Mononuclear cell (primary cell): ENCODE data around the gene SLC4A4. TPM values are rescaled to one million over a fixed set of nuclear protein-coding genes. Genes with fewer than 3 reads are reported as not detected.

Experiments
- H3K27me3 ChIP-seq: 2 replicates; pipeline ENCODE4 v1.6.0; 2011; ENCODE audit warnings: low read length, control low read depth; ENCODE audit not compliant: insufficient read depth
- H3K4me1 ChIP-seq: 2 replicates; pipeline ENCODE4 v1.5.1; 2011; ENCODE audit warnings: mild to moderate bottlenecking, low read length, control low read depth; ENCODE audit not compliant: insufficient read depth
- H3K4me3 ChIP-seq: 2 replicates; pipeline ENCODE4 v1.5.1; 2011; ENCODE audit warnings: mild to moderate bottlenecking, low read length, moderate library complexity
- H3K9me3 ChIP-seq: 2 replicates; pipeline ENCODE4 v1.5.1; 2011; ENCODE audit warnings: low read depth, mild to moderate bottlenecking, control low read depth, low read length
- total RNA-seq: library from RNA; depleted of rRNA; stranded (reverse); fragments of >200 nt; gene quantifications from one replicate; pipeline ENCODE4 v1.2.3, GENCODE V29; 2012

The SLC4A4 gene
- total RNA-seq, 1 donor: 1.3 TPM

DNA sequence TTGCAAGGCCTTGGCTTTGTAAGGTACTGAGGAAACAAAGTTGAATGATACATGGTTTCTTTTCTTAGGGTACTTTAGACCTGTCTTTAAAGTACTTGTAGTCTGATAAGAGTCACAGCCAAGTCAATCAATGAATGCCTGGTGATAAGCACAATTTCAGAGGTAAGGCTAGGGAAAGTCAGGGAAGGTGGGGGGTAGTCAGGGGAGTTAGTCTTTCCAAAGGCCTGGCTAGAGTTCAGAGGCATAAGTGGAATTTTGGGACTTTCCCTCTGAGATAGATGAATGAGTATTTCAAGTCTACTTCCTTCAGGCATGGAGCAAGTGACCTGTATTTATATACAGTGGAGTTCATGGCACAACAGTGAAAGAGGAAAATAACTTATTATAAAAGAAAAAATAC is 78.3 kb downstream of the SLC4A4 start:
- Histone ChIP-seq H3K27me3 (no peaks in the 10 kb centered on the region), H3K4me3 (no peak overlapping the region), H3K9me3 (no peaks in the 10 kb centered on the region), H3K4me1 (no peaks in the 10 kb centered on the region)

DNA sequence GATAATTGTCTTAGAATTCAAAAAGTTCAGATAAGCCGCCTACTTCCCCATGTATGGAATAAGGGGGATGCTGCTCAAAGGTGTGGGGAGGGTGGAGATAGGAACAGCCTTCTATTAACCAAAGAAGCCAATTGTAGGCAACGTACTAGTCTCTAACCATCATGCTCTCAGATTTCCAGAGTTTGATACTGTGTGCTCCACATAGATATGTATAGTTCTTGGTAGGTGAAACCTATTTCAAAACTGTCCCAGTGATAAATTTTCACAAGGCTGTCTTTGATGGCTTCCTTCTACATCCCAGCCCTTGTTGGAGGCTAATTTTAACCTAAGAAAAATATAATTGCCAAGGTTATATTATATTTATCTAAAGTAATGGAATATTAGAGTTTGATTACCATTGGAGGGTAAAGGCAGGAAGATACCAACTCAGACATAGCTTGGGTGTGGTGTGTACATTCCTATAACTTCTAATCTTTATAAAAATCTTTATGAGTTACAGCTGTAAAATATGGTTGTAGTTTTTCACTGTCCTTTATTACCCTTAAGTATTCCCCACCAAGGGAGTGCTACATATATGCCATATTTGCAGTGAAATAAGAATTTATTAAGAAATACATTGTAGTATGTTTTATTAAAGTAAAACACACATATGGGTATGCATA is 87.7 kb downstream of the SLC4A4 start:
- Histone ChIP-seq H3K27me3 (no peaks in the 10 kb centered on the region), H3K9me3 (no peaks in the 10 kb centered on the region), H3K4me3 (no peak overlapping the region), H3K4me1 (no peaks in the 10 kb centered on the region)

DNA sequence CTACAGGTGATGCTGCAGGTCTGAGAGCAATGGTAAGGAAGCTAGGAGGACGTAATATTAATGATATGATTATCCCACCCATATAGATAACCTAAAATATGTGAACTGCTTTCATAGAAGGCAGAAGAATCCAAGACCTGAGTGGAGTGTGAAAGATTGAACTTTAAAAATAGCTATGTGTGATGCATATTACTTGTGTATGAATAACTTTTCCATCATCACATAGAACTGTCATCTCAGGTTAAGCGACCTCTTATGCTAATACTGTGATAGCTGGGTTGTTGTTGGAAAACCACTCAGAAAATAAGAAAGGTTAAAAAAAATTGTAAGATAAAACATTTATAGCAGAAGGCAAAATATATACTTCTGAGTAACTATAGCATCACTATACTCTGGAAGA is 90.3 kb downstream of the SLC4A4 start:
- Histone ChIP-seq H3K27me3 (no peaks in the 10 kb centered on the region), H3K4me3 (no peak overlapping the region), H3K4me1 (no peaks in the 10 kb centered on the region), H3K9me3 (no peaks in the 10 kb centered on the region)

DNA sequence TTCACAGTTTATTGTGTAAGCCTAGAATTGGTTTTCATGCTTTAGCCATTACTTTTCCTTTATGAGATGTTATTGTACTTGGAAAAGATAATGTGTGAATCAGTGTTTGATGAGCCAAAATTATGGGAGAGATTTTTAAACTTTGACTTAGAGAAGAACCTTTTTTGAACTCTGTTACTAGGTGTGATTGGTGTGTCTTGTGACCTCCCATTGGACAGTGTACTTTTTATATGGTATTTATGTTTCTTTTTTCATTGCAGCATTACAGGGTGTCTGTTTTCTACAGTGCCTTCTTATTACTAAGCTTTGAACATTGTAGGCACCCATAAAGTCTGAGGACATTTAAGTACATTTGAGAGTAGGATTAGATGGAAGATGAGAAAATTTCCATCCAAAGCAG is 91.1 kb downstream of the SLC4A4 start:
- Histone ChIP-seq H3K4me3 (no peak overlapping the region), H3K4me1 (no peaks in the 10 kb centered on the region), H3K9me3 (no peaks in the 10 kb centered on the region), H3K27me3 (no peaks in the 10 kb centered on the region)

DNA sequence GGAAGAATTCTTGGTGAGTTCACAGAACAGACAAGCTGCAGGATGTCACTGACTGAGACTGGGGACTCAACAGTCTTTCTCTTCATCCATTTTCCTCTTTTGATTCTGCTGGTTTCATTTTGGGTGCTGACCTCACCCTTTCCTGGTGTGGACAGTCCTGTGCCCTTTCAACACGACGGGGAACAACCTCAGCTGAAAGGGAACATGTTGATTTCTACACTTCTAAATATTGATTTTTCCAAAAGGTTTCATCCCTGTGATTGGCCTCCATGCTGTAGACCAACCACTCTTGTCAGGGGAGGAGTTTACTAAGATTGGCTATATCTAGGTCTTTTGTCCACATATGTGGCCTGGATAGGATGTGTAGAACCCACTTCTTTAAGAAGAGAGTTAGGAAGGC is 91.8 kb downstream of the SLC4A4 start:
- Histone ChIP-seq H3K9me3 (no peaks in the 10 kb centered on the region), H3K4me3 (no peak overlapping the region), H3K27me3 (no peaks in the 10 kb centered on the region), H3K4me1 (no peaks in the 10 kb centered on the region)

DNA sequence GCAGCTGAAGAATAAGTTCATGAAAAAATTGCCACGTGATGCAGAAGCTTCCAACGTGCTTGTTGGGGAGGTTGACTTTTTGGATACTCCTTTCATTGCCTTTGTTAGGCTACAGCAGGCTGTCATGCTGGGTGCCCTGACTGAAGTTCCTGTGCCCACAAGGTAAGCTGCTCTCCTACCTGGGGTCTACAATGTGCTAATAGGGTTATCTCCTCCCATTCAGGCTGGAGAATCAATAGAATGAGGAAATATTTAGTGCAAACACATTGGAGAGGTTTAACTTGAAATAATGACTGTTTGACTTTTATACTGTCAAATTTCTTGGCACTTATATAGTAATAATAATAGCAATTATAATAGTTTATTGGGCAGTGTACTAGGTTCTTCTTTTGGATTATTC is 101.8 kb downstream of the SLC4A4 start:
- Histone ChIP-seq H3K4me3 (no peak overlapping the region), H3K27me3 (no peaks in the 10 kb centered on the region), H3K9me3 (no peaks in the 10 kb centered on the region), H3K4me1 (no peaks in the 10 kb centered on the region)

DNA sequence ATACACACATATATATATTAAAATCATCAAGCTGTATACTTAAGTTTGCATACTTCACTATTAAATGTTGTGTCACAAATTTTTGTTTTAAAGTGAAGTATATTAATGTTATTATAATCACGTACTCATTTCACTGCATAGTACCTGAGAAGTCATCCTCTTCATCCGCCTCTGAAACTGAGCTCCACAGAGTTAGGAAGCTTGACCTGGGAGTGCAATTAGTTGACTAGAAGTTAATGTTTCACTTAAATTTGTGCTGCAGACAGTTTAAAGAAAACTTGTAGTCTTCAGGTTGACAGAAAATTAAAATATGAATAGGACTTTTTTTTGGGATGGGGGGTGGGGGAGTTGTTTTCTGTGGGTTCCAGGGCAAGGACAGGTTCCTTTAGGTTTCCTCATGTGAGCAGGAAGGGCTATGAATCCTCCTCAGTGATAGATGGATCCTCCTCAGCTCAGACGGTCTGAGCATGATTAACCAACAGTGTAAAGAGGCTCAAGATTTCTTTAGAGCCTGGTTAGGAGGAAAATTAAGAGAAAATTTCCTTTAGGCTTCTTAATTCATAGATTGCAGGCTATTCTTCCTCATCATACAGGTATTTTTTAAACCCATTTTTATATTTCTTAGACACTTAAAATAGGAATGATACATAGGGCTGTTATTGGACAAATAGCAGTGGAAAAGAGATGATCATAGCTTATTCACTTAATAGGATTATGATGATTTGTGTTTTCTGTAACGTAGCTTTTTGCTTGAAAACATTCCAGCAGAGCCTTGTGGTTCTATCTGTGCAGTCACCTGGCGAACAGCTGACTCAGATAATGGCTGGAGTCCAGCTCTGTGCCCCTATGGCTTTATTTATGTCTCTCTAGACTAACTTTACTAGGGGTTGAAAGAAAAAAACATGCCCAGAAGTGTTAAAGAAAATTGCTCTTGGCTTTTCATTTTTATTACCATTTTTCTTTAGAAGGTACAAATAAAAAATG is 102.7 kb downstream of the SLC4A4 start:
- Histone ChIP-seq H3K4me3 (no peak overlapping the region), H3K9me3 (no peaks in the 10 kb centered on the region), H3K27me3 (no peaks in the 10 kb centered on the region), H3K4me1 (no peaks in the 10 kb centered on the region)

DNA sequence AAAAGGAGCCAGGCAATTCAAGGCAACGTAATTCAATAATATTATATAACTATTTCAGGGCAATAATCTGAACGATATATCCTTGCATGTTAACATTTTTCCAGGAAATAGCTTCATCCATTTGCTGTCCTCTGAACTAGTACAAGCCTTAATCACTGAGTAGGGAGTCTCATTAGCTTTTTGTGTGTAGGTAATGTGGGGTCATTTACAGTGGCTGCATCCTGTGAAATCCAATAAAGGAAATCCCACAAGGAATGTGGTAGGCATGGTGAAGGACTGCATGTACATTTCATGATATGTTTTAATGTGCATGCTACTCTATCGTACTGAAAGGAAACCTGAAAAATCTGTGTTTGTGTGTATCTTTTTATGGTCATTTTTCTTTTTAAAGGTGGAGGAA is 103.5 kb downstream of the SLC4A4 start:
- no peaks in the 10 kb centered on the region for H3K27me3 ChIP-seq
- no peaks in the 10 kb centered on the region for H3K9me3 ChIP-seq
- no peak overlapping the region for H3K4me3 ChIP-seq
- H3K4me1 ChIP-seq: no peaks in the 10 kb centered on the region

DNA sequence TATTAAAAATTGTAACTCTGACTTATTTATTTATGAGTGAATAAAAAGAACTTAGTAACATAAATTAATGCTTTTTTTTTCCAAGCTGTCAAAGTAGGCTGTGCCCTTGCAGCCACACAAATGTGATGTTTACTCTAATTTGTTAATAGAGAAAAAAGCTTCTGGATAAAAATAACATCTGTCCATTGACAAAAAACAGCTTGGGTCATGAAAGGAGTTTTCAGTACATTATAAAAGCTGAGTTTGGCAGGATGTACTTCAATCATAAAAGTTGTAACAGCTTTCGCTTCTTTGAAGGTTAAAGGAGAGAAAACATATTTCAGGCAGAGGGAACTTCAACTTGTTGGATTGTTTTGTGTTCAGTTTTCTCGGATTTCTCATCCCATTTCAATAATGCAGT is 105.6 kb downstream of the SLC4A4 start:
- Histone ChIP-seq H3K9me3 (no peaks in the 10 kb centered on the region), H3K27me3 (no peaks in the 10 kb centered on the region), H3K4me1 (no peaks in the 10 kb centered on the region)

DNA sequence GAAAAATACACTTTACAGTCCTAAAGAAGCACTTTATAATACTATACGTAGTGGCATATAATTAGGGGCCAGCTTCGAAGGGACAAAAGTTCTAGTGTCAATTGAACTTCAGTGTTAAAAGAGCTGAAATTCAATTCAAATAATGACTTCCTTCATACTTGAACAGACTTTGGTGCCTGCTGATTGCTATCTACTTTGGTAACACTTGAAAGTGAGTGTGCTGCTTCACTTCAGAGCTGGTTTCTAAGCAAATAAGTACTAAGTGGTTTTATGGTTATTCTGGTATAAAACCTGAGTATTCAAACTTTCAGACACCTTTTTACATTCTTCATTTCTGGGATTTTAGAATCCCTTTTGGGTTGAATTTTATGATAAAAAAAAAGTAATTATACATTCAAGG is 107.0 kb downstream of the SLC4A4 start:
- Histone ChIP-seq H3K9me3 (no peaks in the 10 kb centered on the region), H3K4me1 (no peaks in the 10 kb centered on the region), H3K27me3 (no peaks in the 10 kb centered on the region), H3K4me3 (no peak overlapping the region)

More for the DNA sequence above, 105.6 kb downstream of the SLC4A4 start:
- H3K4me3 ChIP-seq: no peak overlapping the region

DNA sequence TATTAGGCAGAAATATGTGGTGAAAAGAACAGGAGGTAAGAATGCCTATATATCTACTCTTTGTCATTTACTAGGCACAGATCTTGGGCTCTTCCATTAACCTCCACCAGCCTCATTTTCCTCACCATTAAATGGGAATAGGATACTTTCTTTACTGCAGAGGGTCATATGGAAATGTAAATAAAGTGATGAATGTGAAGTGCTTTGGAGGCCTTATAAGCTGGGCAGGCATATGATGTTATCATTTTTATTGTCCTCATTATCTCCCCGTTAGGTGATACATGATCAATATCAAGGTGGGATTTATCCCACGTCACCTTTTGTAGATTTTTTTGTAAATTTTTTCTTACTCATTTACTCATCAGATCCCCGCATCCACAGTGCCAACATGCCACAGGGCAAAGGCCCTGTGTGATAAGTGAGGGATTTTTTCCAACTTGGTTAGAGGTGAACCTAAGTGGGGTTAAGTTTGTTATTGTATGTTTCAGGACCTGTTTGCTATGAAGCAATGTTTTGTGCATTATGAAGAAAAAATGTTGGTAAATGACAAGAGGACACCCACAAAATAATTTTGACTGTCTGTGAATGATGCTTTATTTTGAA is 107.8 kb downstream of the SLC4A4 start:
- H3K27me3 ChIP-seq: no peaks in the 10 kb centered on the region
- H3K9me3 ChIP-seq: no peaks in the 10 kb centered on the region
- H3K4me1 ChIP-seq: no peaks in the 10 kb centered on the region
- H3K4me3 ChIP-seq: no peak overlapping the region

DNA sequence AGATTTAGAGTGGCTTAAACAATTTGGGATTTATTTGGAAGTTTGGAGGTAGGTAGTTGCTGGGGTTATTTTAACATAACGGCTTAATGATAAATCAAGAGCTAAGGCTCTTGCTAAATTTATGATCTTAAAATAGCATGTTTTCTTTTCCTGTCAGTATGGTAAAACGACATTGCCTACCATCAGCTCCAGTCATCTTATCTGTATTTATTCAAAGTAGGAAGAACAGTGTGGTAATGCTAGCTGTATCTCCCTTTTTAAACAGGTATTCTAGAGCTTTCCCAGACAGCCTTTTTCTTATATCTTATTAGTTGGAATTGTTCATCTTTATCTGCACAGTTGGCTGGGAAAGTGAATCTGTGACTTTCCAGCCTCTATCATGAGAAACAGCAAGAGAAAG is 110.2 kb downstream of the SLC4A4 start:
- Histone ChIP-seq H3K4me3 (no peak overlapping the region), H3K9me3 (no peaks in the 10 kb centered on the region), H3K27me3 (no peaks in the 10 kb centered on the region), H3K4me1 (no peaks in the 10 kb centered on the region)

DNA sequence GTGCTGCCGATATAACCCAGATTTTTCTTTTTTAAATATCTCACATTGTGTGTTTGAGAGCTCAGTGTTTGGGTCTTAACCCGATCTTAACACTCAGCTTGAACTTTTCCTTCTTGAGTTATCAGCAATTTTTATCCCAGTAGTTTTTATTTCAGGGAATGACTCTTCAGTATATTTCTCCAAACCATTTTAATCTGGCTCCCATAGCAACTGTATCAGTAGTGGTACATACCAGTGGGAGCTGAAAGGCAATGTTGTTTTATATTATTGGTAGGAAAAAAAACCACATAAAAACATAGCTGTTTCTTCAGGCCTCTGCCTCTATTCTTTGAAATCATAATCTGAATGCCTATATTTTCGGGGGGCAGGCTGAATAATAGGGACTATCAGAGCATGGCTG is 111.1 kb downstream of the SLC4A4 start:
- Histone ChIP-seq H3K4me1 (no peaks in the 10 kb centered on the region), H3K27me3 (no peaks in the 10 kb centered on the region), H3K9me3 (no peaks in the 10 kb centered on the region), H3K4me3 (no peak overlapping the region)

DNA sequence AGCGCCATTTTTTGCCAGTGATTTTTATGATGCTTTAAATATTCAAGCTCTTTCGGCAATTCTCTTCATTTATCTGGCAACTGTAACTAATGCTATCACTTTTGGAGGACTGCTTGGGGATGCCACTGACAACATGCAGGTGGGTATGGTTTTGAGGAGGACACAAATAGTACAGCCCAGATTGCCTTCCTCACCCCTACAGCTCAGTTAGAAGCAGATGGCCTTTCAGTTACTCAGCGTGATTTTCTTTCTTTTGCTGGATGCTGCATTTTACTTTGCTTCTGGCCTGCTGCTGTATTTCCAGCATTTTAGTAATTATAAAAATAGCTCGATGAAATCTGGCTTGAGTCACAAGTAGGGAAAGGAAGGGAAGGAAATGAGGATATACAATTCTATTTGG is 114.7 kb downstream of the SLC4A4 start:
- Histone ChIP-seq H3K9me3 (no peaks in the 10 kb centered on the region), H3K4me3 (no peak overlapping the region), H3K27me3 (no peaks in the 10 kb centered on the region), H3K4me1 (no peaks in the 10 kb centered on the region)

DNA sequence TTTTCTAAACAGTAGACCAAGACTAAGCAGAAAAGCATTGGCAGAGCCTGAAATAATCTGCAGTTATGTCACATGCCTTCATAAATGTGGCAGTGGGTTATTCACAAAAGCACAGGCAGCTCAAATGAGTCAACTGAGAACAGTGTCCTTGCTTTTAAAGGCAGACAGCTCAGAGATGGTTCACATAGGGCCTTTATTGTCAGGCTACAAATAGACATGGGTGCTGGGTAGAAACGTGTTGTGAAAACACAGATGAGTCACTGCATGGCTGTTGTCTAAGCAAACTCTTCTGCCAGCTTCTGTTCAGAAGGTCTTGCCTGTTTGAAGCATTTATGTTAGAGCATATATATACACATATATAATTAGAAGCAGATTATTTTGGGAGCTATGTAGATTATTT is 118.0 kb downstream of the SLC4A4 start:
- Histone ChIP-seq H3K4me1 (no peaks in the 10 kb centered on the region), H3K9me3 (no peaks in the 10 kb centered on the region)

More for the DNA sequence above, 118.0 kb downstream of the SLC4A4 start:
- H3K27me3 ChIP-seq: no peaks in the 10 kb centered on the region
- no peak overlapping the region for H3K4me3 ChIP-seq
